KMS-11 (cell line): ENCODE data around the gene ALDH9A1.
"Not testable (repeated sequence)": the region's sequence is repeated elsewhere in the genome, so short reads cannot be mapped to it uniquely, and the experiment has no call there.

Experiments used
- H2AFZ ChIP-seq: fragments of 200-600 bp; sonication (generic); 2 replicates; pipeline ENCODE4 v1.6.1; 2016; ENCODE audit warnings: antibody characterized with exemption, mixed run types, low read depth
- H3K27ac ChIP-seq: fragments of 200-600 bp; sonication (generic); 2 replicates; pipeline ENCODE4 v1.6.1; 2016; ENCODE audit warnings: mild to moderate bottlenecking, mixed run types
- H3K27me3 ChIP-seq: fragments of 200-600 bp; sonication (generic); 2 replicates; pipeline ENCODE4 v1.6.1; 2017; ENCODE audit warnings: mild to moderate bottlenecking, low read depth, mixed run types, moderate library complexity; ENCODE audit not compliant: insufficient read depth
- H3K36me3 ChIP-seq: fragments of 200-600 bp; sonication (generic); 2 replicates; pipeline ENCODE4 v1.6.1; 2017; ENCODE audit warnings: mild to moderate bottlenecking, mixed run types; ENCODE audit not compliant: insufficient read depth
- H3K4me1 ChIP-seq: fragments of 200-600 bp; sonication (generic); 2 replicates; pipeline ENCODE4 v1.6.1; 2016; ENCODE audit warnings: mild to moderate bottlenecking, low read depth, mixed run types; ENCODE audit not compliant: poor library complexity, severe bottlenecking
- H3K4me2 ChIP-seq: fragments of 200-600 bp; sonication (generic); 2 replicates; pipeline ENCODE4 v1.7.0; 2016; ENCODE audit warnings: mild to moderate bottlenecking, mixed run types
- H3K4me3 ChIP-seq: fragments of 200-600 bp; sonication (generic); IDR thresholded peaks from 2 replicates; pipeline ENCODE4 v1.6.1; 2017; ENCODE audit warnings: low read depth, low read length, mixed read lengths; ENCODE audit not compliant: insufficient read depth
- H3K79me2 ChIP-seq: fragments of 200-600 bp; sonication (generic); 2 replicates; pipeline ENCODE4 v1.6.1; 2016; ENCODE audit warnings: low read depth, mixed run types; ENCODE audit not compliant: insufficient read depth
- H3K9ac ChIP-seq: fragments of 200-600 bp; sonication (generic); 2 replicates; pipeline ENCODE4 v1.6.1; 2016; ENCODE audit warnings: mild to moderate bottlenecking, mixed run types
- H4K20me1 ChIP-seq: fragments of 200-600 bp; sonication (generic); 2 replicates; pipeline ENCODE4 v1.6.1; 2016; ENCODE audit warnings: mild to moderate bottlenecking, mixed run types; ENCODE audit not compliant: insufficient read depth
- CTCF ChIP-seq: fragments of 200-600 bp; sonication (generic); conservative IDR thresholded peaks from 2 replicates; pipeline ENCODE4 v1.6.1; 2017; ENCODE audit warnings: low read depth, mild to moderate bottlenecking, antibody characterized with exemption, low read length, moderate library complexity, mixed read lengths

Gene ALDH9A1

DNA sequence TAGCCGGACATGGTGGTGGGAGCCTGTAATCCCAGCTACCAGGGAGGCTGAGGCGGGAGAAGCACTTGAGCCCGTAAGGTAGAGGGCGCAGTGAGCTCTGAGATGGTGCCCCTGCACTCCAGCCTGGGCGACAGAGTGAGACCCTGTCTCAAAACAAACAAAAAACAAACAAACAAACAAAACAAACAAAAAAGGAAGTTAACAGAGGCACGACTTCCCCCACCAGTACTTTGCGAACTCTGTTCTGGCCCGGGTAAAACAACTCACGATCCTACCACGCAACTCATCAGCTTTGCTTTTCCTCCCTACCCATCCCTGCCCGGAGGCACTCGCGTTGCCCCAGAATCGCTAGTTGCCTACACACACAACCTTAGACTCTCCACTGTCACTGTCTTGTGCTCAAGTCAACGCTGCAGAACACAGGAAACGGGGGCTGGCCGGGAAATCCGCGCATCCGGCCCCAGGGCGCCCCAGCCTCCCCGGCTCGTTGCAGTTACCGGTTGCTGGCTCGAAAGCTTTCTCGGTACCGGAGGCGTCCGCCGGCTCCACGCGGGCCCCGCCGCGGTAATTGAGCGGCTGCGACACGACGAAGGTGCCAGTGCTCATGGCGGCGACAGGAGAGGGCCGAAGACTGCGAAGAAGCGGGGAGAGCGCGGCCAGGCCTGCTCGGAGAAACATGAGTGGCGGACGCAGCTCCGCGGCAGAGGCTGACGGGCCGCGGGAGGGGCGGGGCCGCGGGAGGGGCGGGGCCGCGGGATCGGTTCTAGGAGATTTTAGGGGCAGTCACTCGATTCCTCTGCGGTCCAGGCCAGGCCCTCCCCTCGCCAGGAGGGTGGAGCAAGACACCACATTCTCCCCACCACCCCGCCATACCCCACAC, at the start of gene ALDH9A1:
TSS of gene ALDH9A1 (minus strand) at position 682 of the 880 bp plus-strand sequence. CDS start at position 678, 4 bp downstream.
- Histone ChIP-seq H3K36me3 (no peaks in the 10 kb centered on the region), H2AFZ (peak within 1 kb of the TSS; percentile 87), H4K20me1 (peaks cover 6% of the 10 kb centered on the region; the same call in 1 of the 2 replicates), H3K27me3 (no peaks in the 10 kb centered on the region), H3K9ac (peak within 1 kb of the TSS; percentile 85), H3K4me3 (peak within 1 kb of the TSS; percentile 98), H3K4me1 (peaks cover 28% of the 10 kb centered on the region), H3K27ac (peak within 1 kb of the TSS; percentile 86), H3K4me2 (peak within 1 kb of the TSS; percentile 83), H3K79me2 (peaks cover 41% of the 10 kb centered on the region)
- peak; percentile 67 for TF ChIP-seq CTCF

DNA sequence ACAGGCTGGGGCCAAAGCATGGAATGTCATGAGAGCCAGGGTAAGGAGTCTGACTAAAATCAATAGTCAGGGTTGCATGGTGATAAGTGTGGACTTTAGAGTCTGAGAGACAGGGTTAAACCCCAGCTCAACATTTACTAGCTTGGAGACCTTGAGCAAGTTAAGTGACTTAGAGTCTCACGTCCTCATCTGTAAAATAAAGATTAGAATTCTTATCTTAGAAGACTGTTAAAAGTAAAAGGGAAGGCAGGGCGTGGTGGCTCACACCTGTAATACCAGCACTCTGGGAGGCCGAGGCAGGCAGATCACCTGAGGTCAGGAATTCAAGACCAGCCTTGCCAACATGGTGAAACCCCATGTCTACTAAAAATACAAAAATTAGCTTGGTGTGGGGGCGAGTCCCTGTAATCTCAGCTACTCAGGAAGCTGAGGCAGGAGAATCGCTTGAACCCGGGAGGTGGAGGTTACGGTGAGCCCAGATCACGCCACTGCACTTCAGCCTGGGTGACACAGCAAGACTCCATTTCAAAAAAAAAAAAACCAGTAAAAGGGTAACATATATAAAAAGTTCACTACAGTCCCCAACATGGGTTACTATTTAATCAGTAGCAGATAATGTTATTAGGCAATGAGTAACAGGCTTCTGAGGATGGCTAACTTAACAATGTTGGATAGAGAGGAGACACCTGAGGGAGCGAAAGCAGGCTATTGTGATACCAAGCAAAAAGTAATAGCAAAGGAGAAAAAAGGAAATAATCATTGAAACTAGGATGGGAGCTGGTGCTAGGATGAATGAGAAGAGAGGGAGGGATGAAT, 49.5 kb upstream of the ALDH9A1 start:
- peaks cover 7% of the 10 kb centered on the region for H3K36me3 ChIP-seq
- no peak overlapping the region for H2AFZ ChIP-seq
- H3K4me2 ChIP-seq = no peak overlapping the region
- peaks cover 3% of the 10 kb centered on the region for H3K4me1 ChIP-seq
- no peaks in the 10 kb centered on the region for H3K27me3 ChIP-seq
- H3K27ac ChIP-seq = no peak overlapping the region
- H4K20me1 ChIP-seq = no peaks in the 10 kb centered on the region
- no peaks in the 10 kb centered on the region for H3K79me2 ChIP-seq
- TF ChIP-seq CTCF = no peak
- H3K9ac ChIP-seq = no peak overlapping the region
- no peak overlapping the region for H3K4me3 ChIP-seq

GRCh38 chr1:165744913-165745312, 46.6 kb upstream of the ALDH9A1 start:
- H3K4me3 ChIP-seq, H3K4me2 ChIP-seq, H3K4me1 ChIP-seq, H3K79me2 ChIP-seq, H2AFZ ChIP-seq, H3K27me3 ChIP-seq, H4K20me1 ChIP-seq, H3K9ac ChIP-seq, H3K27ac ChIP-seq: not testable (repeated sequence)
- peaks cover 10% of the 10 kb centered on the region for H3K36me3 ChIP-seq

DNA sequence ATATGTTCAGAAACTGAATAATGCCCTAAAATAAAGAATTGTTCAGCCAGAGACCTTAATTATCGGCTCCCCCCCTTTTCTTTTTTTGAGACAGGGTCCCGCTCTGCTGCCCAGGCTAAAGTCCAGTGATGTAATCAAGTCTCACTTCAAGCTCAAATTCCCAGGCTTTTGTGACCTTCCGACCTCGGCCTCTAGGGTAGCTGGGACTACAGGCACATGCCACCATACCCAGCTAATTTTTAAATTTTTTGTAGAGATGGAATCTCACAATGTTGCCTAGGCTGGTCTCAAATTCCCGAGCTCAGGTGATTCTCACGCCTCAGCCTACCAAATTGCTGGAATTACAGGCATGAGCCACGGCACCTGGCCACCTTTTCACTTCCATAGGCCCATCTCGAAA, 43.8 kb upstream of the ALDH9A1 start:
- H3K4me3 ChIP-seq = no peak overlapping the region
- no peaks in the 10 kb centered on the region for H3K27me3 ChIP-seq
- no peaks in the 10 kb centered on the region; the same call in 1 of the 2 replicates for H3K79me2 ChIP-seq
- H3K4me2 ChIP-seq = no peak overlapping the region
- H3K27ac ChIP-seq = no peak overlapping the region
- peaks cover 3% of the 10 kb centered on the region for H3K4me1 ChIP-seq
- H2AFZ ChIP-seq = no peak overlapping the region
- H4K20me1 ChIP-seq = no peaks in the 10 kb centered on the region
- no peak for TF ChIP-seq CTCF
- H3K36me3 ChIP-seq = peaks cover 4% of the 10 kb centered on the region; the same call in 1 of the 2 replicates
- H3K9ac ChIP-seq = no peak overlapping the region
